Stimulated activated CD8-positive, alpha-beta memory T cell treated with anti-CD3 and anti-CD28 coated beads, Interleukin-7, amount 100 ng/mL, for 24 hours (primary cell): Measurements from ENCODE around the gene CADM2.
"Not testable (repeated sequence)": the region's sequence is repeated elsewhere in the genome, so short reads cannot be mapped to it uniquely, and the experiment has no call there.

Experiments used
- DNase-seq: peaks from one replicate; pipeline ENCODE4 v3.0.0-alpha.2; 2020; ENCODE audit warnings: low read depth

CADM2 gene

DNA sequence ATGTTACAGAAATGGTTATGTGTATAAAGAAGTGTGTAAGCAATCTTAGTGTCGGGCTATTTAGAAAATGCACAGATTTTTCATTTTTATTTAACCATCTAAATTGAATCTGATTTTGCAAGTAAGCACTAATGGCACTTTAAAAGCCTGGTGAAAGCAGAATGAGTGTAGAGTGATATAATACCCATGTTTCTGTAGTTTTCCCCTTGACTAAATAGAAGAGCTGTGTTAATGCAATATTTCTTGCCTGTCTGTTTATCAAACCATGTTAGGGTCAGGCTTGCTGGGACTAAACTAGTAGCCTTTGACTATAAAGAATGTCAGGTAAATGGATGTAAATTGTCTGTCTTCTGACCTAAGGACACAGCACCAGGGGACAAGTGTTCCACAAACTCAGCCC is 714.0 kb downstream of the CADM2 start:
- DNase-seq: no peak

DNA sequence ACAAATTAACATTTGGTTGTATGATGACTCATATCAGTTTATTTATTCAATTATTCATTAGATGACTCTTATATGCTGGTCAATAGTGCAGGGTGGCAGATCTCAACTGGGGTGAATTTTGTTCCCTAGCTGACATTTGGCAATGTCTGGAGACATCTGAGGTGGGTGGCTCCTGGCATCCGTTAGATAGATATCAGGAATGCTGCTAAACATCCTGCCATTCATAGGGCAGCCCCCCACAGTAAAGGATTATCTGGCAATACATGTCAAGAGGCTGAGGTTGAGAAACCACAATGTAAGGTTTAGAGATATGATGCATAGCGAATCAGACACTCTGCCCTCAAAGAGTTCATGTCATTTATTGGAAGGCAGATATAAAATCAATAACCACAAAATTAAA is 719.9 kb downstream of the CADM2 start:
- DNase-seq: no peak

DNA sequence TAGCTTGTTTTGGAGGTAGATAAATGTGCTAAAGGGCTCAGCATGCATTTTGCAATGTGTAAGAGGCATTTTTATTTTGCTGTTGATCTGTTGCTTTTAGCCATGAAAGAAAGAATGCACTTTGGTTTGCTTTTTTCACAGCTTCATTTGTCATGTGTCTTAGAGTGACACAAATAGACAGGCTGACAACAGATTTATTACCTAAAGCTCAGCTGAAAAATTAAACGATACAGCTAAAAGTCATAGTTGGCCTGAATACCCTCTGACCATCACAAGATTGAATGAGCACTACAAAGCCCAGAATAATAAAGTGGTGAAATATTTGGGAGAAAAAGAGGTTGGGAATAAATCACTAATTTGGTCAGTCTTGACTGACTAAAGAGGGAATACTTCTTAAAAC is 723.1 kb downstream of the CADM2 start:
- no peak for DNase-seq

DNA sequence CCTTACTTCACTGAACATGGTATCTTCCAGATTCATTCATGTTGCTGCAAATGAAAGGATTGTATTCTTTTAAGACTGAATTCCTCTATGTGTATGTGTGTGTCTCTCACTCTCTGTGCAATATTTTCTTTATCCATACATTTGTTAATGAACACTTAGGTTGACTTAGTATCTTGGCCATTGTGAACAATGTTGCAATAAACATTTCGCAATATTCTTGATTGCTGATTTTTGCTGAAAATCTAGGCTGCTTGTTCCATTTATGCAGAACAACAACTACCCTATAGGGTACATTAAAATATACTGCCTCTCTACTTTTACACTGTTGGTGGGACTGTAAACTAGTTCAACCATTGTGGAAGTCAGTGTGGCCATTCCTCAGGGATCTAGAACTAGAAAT is 732.4 kb downstream of the CADM2 start:
- DNase-seq: no peak

DNA sequence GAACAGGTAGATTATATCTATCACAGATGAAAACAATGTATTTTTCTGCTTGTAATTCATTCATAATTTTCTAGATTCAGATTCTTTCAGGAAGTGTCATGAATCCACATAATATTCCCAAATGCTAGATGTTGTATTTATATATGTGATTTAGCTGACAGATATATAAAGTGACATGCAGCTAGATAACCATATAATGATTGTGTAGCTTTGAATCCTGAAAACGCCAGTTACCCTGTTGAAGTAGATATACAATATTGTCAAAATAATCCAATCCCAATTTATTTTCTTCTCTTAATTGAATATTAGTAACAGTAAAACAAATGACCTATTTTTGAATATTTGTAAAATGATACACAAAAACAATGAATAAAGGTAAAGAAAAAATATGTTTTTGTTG is 738.4 kb downstream of the CADM2 start:
- DNase-seq: no peak

DNA sequence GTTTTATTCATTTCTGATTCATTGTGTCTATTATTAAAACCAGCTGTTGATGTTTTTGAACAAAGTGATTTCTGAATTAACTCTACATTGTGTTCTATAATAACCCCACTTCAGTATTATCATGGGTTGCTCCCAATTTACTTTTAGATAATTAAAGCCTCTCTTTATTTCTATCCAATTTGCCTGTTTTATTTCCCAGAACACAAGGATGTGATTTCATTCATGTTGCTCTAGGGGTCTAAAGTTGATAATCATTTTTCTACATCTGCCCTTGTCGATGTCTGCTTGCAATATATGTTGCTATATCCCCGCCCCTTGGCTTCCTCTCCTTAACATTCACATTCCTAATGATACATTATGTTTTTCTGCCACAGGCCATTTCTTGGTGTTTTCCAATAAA is 747.3 kb downstream of the CADM2 start:
- no peak for DNase-seq

DNA sequence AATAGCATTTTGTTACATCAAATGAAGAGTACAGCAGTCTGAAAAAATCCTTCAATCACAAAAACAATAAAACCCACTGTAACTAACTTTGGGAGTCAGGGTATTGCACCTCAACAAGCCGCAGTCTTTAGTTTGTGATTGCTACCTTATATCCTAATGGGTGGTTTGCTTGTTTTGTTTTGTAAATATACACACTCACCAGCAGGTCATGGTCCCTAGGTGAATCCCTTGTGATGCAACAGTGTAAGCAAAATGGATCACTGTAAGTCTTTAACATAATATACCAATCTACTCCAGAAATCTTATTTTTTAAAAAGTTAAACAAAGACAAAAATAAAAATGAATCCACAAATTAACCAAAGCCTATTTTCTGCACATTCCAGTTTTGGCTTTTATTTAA is 749.5 kb downstream of the CADM2 start:
- not testable (repeated sequence) for DNase-seq

DNA sequence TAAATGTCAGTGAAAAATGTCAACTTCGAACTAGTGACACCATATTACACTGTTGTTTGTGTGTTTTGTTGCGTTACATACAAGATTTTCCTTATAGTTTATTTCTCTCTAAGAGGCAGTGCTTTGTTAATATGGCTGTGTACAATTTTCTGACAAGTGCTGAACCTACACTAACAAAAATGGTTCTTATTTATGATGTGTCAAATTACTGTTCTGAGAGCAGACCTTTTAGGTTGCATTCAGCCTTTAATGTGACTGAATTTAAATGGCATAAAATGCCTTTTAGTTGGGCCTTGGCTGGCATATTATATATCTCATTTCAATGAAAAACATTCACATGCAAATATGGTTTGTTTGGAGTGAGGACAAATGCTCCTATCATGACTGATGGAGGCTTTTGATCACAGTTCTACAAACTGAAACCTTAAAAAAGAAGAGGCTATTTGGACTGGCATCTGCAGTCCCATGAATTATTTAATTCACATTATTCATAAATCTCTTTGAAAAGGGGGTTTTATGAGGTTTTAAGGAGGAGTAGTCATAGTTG is 750.6 kb downstream of the CADM2 start:
- no peak for DNase-seq

DNA sequence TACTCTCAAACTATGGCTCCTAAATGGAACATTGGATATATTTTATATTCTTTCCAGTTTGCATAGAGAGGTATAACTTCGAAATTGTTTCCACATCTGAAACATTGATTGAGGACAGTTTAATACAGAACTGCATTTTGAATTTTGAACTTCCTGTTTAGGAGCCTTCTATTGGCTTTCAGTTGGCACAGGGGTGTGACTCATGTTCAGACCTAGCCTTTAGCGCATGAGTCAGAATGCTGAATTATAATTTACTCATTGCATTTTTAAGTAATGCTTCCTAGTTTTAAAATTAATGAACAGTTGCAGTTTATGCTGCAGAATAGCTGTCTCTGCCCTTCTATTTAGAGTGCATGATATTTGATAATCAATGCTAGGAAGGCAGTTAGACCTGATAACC is 751.7 kb downstream of the CADM2 start:
- DNase-seq: no peak

DNA sequence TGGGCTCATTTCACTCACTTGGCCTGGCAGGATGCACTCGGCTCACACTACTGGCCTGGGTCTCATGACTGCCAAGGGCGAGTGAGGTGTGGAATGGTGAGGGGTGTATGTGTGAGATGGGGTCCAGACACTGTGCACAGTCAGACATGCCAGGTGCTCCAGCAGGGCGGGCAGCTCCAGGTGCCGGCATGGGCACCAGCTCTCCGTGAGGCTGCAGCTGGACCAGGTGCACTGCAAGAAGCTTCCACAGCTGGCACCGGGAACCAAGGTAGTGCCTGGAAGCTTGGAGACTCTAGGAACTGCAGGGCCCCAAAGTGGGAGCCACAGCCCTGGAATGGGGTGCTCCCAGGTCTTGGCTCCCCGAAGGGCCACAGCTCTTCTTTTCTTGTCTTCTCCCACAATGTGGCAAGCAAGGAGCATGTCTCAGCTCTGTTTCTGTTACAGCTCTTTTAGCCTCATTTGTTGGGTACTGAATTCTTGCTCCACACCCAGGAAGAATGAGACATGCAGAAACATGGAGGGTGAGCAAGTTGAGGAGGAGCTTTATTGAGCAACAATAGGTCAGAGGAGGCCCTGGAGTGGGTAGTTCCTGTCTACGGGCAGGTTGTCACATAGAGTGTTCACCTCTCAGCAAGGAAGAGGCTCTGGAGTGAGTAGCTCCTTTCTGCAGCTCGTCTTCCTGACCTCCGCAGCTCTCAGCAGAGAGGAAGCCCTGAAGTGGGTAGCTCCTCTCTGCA is 762.8 kb downstream of the CADM2 start:
- DNase-seq: no peak

DNA sequence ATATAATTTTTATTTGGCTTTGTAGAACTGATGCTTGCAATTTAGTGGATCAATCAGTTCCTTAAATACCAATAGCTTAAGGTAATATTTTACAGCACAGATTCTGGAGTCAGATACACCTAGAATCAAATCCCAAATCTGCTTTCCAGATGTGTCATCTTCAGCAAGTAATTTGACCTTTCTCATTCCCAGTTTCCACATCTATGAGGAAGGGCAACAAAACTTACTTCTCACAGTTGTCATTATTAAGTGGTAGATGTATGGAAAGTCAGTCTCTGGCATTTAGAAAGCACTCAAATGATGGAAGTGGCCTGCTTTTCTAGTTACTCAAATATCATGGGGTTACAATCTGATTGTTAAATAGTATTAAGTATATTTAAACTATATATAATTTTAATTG is 767.0 kb downstream of the CADM2 start:
- DNase-seq: no peak

DNA sequence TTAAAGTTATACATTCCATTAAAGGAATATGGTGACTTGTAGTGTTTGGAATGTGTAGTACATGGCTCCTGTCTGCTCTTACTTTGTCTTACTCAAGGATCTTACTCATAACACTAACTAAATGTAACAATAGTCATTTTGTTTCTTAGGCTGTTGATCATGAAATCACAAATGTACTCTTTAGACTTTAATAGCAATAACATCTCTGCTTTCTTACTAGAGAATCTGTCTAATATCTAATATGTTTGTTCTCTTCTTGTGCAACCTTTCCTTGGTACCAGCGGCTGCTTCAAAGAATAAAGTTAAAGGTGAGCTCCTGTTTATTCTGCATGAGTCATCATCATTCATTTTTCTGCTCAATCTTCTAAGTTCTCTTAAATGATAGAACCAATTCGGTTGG is 767.5 kb downstream of the CADM2 start:
- DNase-seq: no peak

DNA sequence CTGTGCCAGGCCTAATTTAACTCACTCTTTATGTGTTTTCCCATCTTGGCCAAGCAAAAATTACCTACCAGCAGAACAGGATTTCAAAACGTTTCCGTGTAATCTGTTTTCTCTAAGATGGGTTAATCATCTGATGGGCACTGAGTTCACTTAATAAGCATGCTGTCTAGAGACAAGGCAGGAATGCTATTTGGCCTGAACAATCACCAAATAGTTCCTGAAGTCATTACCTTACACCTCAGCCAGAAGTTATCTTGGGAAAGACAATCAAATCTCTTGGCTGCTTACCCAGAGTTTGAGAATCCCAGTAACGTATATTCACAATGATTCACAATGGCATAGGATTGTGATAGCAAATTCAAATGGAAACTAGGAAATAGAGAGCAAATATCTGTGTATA is 779.1 kb downstream of the CADM2 start:
- no peak for DNase-seq

DNA sequence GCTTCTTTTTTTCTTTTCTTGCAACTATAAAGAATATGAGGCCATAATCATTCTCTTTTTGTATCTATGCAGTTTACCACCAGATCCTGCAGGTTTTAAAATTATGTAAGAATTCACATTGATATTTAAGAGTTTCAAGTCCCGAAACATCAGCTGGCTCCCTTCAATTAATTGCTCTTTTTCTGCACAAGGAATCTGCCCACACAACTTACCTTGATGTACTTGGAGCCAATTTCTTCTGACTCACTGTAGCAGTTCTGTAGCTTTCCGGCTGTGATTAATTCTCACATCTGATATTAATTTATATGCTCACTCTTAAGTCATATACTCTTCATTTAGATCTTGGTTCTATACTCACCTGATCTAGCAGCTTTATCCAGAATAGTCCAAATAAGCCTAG is 781.8 kb downstream of the CADM2 start:
- no peak for DNase-seq

DNA sequence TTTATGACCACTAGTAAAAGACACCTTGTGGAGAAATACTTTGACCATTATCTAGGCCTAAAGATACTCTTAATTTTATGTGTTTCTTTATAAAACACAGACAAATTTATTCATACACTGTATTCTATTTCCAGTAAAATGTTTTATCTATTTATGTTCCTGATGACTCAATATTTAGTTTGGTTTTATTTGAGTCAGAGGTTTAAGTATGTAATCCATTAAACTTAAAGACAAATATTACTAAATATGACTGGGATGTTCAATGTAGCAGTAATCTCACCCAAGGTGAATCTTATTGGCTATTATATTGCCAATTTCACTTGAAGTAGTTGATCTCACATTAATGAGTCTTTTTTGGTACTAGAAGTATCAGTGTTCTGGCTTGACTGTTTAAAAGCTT is 799.7 kb downstream of the CADM2 start:
- DNase-seq: no peak

DNA sequence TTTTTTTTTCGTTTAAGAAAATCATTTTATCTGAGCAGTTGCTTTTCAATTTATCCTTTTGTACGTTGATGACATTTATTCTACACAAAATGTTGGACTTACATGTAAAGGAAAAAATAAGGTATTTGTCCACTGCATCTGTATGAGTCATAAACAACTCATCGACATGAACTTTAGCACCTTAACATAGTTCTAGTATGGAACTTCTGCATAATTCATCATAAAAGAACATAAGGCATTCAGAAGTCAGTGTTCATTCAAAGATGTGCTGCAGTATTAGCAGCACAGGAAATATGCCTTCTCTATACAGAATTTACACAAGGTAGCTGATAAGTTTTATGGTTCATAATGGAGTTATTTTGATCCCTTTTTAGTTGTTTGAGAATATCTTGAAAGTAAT is 801.6 kb downstream of the CADM2 start:
- no peak for DNase-seq

DNA sequence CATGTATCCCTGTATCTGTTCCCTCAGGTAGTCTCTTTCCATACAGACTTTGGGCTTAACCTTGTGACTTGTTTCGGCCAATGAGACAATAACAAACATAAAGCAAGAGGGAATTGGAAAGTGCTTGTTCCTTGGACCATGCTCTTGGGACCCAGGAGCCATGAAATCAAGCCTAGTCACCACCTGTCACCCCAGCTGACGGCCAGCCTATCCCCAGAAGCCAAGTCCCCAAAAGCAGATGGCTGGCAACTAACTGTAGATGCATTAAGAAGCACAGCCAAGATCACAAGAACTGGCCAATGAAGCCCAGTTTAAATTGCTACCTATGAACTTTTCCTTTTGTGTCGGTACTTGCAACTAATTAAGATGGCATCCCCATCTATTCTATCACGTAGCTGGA is 822.0 kb downstream of the CADM2 start:
- DNase-seq: no peak

DNA sequence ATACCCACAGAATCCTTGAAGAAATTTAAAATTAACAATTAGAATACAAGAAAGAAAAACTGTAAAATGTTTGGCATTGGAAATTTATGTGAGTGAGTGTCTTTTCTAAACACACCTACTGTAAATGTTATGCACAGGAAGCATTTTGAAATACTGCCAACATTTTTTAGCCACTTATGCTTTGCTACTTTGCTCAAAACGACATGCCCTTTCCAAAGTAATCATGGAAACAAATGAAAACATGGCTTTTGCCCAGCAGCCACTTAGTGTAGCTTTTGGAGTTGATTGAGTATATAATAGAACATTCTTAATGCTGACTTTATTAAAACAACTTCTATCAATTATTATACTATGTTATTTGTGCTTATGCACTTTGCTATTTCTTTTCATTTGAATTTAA is 823.0 kb downstream of the CADM2 start:
- no peak for DNase-seq

DNA sequence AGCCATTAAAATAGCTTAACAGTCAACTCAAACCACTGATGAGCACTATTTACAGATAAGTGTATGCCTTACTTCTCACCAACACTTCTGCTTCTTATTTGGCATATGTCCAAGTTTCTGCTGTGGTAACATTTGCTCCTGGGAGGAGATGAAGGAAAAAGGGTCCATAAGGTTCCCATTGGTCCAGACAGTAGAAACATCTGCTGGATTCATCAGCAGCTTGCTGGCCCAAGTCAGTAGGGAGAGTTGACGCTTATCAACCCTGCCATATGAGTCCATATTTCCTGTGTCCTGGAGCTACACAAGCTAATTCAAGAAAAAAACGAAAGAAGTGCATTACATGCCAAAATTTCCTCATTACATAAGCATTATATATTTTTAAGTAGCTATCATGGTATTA is 824.5 kb downstream of the CADM2 start:
- DNase-seq: no peak

DNA sequence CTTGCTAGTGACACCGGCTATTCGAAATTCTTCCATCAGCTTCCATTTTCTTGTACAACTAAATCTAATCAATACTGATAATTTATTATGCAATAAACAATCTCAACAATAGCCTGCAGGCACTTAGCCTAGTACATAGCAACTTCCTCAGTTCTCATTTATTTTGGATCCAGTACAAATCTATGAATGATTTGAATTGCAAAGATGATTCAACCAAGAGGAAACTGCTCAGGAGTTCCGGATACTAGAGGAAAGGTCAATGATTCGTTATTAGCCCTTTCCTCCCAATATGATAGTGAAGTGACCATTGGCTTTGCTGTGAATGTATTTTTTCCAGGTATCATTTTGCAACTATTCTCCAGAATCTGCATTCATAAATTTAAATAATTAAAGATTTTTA is 827.0 kb downstream of the CADM2 start:
- no peak for DNase-seq

DNA sequence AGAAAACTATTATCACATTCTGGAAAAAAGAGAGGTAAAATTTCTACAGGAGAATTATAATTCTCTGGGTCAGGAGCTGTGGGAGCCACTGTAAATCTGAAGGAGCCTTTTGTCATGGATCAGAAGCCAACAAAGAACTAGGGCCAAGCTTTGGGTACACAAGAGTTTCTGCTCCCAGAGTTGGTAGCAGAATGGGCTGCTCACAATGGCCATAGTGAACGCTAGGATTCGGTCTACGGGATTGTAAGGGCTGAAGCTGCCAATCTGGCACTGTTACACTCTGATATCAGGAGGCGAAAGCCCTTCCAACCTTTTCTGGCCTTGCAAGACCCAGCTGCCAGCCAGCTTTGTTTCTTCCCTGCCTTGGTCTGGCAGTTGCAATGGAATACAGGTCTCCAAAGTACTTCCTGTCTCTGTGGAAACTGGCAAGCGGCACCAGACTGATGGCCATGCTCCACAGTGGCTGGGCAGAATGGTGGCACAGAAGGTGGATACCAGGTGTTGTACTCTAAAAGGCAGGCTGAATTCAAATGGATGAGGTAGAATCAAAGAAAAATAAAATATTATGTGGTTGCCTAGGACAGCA is 831.7 kb downstream of the CADM2 start:
- DNase-seq: no peak

DNA sequence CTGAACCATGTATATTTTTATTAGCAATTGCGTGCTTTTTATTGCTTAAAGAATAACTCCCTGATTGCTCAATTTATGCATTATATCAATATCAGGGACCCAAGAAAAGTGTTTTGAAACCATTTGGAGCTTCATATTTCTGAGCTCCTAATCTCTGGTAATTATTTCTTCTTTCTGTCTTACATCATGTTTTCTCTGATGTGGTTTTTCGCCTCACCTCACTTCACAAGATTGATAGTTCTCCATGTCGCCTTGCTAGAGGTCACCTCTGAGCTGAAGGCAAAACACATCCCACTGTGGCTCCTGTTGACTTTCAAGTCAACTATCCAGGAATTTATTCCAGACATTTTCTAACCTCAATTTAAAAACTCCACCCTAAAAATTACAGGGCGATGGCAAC is 837.4 kb downstream of the CADM2 start:
- no peak for DNase-seq

DNA sequence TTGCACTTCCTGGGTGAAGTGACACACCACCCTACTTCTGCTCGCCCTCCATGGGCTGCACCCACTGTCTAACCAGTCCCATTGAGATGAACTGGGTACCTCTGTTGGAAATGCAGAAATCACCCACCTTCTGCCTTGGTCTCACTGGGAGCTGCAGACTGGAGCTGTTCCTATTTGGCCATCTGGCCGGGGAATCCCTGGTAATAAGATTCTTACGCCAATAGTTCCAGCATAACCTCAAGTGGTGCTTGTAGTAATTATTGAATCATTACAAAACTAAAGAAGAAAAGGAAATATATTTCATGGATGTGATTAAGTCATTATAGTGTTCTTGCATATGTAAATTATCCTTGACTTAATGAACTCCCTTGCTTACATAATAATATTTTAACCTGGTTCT is 841.9 kb downstream of the CADM2 start:
- no peak for DNase-seq

DNA sequence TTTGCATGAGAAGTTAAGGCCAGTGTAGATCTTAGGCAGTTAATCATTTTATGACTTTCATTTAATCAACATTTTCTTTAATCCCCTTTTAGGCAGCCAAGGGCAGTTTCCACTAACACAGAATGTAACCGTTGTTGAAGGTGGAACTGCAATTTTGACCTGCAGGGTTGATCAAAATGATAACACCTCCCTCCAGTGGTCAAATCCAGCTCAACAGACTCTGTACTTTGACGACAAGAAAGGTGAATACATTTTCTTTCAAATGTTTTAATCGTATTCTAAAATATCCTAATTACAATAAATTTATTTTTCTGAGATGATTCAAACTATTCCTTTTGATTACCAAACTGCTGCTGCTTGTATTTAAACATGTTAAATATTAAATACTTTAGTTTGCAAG is 843.2 kb downstream of the CADM2 start:
- no peak for DNase-seq
